Activated T-helper 2 cell treated with anti-CD3 and anti-CD28 coated beads, Interferon-gamma antibody, Interleukin-2, Interleukin-4, amounts not matched to agents 10 μg/mL and 5 μg/mL and 100 μg/mL, durations not matched to agents 14 hours and 24 hours and 36 hours (primary cell): ENCODE data around the gene HOXD8. TPM values are rescaled to one million over a fixed set of nuclear protein-coding genes. Genes with fewer than 3 reads are reported as not detected.
A peak's percentile ranks its signal among the peaks of the same experiment; 100 is the strongest.

Experiments
- DNase-seq: peaks from one replicate; pipeline ENCODE4 v3.0.0; 2021; ENCODE audit warnings: low spot score
- H3K27ac Mint-ChIP-seq: one replicate; pipeline ENCODE4 v1.8.0; 2021; ENCODE audit warnings: mixed read lengths
- H3K27me3 Mint-ChIP-seq: one replicate; pipeline ENCODE4 v1.8.0; 2021; ENCODE audit warnings: low read depth, mixed read lengths
- H3K36me3 Mint-ChIP-seq: one replicate; pipeline ENCODE4 v1.8.0; 2021; ENCODE audit warnings: low read depth, mixed read lengths
- H3K4me1 Mint-ChIP-seq: one replicate; pipeline ENCODE4 v1.8.0; 2021; ENCODE audit warnings: low read depth, mixed read lengths
- H3K4me3 Mint-ChIP-seq: one replicate; pipeline ENCODE4 v1.8.0; 2021; ENCODE audit warnings: low read depth, mild to moderate bottlenecking, moderate library complexity, mixed read lengths
- H3K9me3 Mint-ChIP-seq: one replicate; pipeline ENCODE4 v1.8.0; 2021; ENCODE audit warnings: mixed read lengths
- intact Hi-C: fragments of 100-400 bp; cut with micrococcal nuclease; formaldehyde crosslinking; loops from one replicate; pipeline ENCODE4 v1.15.1; 2023
- total RNA-seq: library from RNA; stranded (reverse); gene quantifications from 2 replicates; pipeline ENCODE4 v1.2.3, GENCODE V29; 2022

Gene HOXD8
- total RNA-seq, 1 donor from 2014 or later, result not detected

DNA sequence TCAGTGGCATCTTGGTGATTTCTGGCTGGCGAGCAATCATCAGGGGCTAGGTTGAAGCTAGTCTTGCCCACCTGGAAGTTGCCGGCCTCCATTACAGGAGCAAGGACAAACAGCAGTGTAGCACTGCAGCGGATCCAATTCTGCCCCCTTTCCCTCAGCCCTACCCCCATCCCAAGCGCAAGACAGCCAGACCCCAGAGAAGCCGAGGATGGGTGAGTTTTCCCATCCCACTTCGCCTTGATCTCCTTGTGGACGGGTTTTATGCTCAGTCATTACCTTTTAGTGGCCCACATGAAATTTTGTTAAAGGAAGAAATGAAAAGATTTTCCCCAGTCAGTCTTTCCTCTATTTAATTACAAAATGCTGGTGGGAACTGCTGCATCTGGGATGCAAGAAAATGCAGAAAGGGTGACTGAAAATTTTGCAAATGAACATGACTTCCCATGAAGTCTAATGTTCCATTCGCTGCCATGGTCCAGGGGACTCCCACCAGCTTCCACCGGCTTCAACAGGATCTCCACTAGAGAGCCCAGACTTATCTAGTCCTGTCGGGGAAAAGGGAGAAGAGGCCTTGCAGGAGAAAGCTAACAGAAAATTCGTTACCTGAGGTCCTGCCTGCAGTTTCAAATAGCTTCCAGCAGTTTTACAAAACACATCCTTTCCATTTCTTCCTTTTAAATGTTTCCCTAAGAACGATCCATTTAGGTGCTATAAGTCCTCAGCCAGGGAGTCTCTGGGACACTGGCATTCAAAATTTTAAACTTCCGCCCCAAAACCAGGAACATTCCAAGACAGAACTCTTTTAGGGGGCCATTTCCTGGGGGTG lies 8.9 kb upstream of the HOXD8 start:
- no peak overlapping the region for H3K27ac Mint-ChIP-seq
- intact Hi-C loops, result loop anchor here (5.0 to 10.0 kb wide), 2 partner anchors 42 to 1786 kb away; partner anchors contain the start of gene SP9
- DNase-seq, result no peak
- peaks cover 76% of the 10 kb centered on the region for H3K27me3 Mint-ChIP-seq
- no peaks in the 10 kb centered on the region for H3K36me3 Mint-ChIP-seq
- H3K4me1 Mint-ChIP-seq, result peaks cover 4% of the 10 kb centered on the region
- H3K4me3 Mint-ChIP-seq, result no peak overlapping the region
- H3K9me3 Mint-ChIP-seq, result no peaks in the 10 kb centered on the region

DNA sequence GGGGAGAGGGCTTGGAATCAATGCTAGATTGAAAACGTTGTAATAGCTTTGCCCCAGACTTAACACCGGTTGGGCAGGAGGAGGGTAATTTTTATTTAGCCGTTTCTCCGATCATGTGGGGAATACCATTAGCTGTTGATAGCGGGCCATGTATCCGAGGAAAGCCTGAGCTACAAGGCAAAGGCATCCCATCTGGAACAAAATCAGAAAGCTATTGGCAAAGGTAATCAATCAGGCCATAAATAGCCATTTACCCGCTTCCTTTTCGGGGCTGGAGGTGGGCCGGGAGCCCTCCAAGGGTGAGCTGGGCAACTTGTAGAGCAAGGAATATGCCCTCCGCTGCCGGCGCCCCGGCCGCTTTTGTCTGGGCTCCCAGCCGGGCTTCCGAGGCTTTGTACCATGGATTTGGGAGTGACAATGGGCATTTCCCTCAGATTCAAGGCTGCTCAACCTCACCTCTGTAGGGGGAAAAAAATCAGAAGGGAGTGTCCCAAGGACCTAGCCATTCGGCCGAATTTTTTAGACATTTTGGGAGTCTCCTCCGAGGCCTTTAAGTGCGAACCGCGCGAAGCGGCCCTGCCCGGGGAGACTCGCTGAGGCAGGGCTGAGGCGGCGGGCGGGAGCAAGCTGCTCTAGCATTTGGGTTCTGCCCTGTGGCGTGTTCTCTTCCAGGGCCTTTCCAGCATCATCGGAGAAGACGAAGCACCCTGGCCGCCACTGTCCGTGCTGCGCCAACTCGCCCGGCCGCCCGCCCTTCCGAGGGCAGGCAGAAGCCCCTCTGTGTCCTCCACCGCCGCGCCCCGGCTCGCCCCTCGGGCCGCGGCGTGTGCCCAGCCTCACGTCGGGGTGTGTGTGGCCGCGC lies 8.1 kb upstream of the HOXD8 start:
- H3K27me3 Mint-ChIP-seq, result peaks cover 77% of the 10 kb centered on the region
- DNase-seq, result no peak
- no peak overlapping the region for H3K27ac Mint-ChIP-seq
- no peak overlapping the region for H3K4me3 Mint-ChIP-seq
- H3K9me3 Mint-ChIP-seq, result no peaks in the 10 kb centered on the region
- no peaks in the 10 kb centered on the region for H3K36me3 Mint-ChIP-seq
- intact Hi-C loops, result loop anchor here (5.0 to 10.0 kb wide), 2 partner anchors 41 to 1787 kb away; partner anchors contain the start of gene SP9
- peaks cover 4% of the 10 kb centered on the region for H3K4me1 Mint-ChIP-seq

DNA sequence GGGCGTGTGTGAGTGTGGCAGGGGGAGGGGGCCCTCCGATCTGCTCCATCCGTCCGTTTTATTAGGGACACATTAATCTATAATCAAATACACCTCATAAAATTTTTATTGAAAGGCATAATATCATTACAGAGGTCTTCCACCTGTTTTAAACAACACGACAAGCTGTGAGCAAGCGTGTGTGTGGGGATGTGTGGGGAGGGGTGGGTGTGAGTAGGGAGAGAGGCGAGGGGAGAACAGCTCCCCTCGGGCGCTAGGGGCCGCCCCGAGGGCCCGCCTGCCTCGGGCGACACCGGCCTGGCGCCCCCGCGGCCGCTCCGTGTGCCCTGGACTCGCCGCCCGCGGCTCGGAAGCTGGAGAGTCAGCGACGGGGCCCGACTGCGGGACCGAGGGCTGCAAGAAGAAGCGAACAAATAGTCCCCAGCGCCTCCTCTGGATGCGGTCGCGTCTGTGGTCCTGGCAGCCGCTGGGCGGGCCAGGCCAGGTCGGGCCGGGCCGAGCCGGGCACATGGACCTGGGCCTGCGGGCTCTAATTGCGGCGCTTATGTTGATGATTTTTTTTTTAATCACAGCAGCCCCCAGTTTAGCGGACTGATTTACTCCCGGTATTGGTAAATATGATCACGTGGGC lies 7.3 kb upstream of the HOXD8 start:
- no peak overlapping the region for H3K4me3 Mint-ChIP-seq
- DNase-seq, result no peak
- intact Hi-C loops, result loop anchor here (5.0 to 10.0 kb wide), 2 partner anchors 40 to 1787 kb away; partner anchors contain the start of gene SP9
- H3K36me3 Mint-ChIP-seq, result no peaks in the 10 kb centered on the region
- H3K27me3 Mint-ChIP-seq, result peaks cover 76% of the 10 kb centered on the region
- H3K9me3 Mint-ChIP-seq, result no peaks in the 10 kb centered on the region
- peaks cover 4% of the 10 kb centered on the region for H3K4me1 Mint-ChIP-seq
- no peak overlapping the region for H3K27ac Mint-ChIP-seq

- H3K9me3 Mint-ChIP-seq, result no peaks in the 10 kb centered on the region
- DNase-seq, result no peak
- intact Hi-C loops, result loop anchor here (5.0 to 10.0 kb wide), 2 partner anchors 39 to 1788 kb away; partner anchors contain the start of gene SP9
- H3K4me1 Mint-ChIP-seq, result peaks cover 4% of the 10 kb centered on the region
- H3K27me3 Mint-ChIP-seq, result peaks cover 77% of the 10 kb centered on the region
- H3K4me3 Mint-ChIP-seq, result no peak within 1 kb of the TSS
- peak within 1 kb of the TSS; percentile 42 for H3K27ac Mint-ChIP-seq
- no peaks in the 10 kb centered on the region for H3K36me3 Mint-ChIP-seq
Observed at GRCh38 chr2:176122683-176123410, 6.7 kb upstream of the HOXD8 start, which contains the start of gene HOXD9. Gene HOXD9 (plus strand): TSS chr2:176122719. CDS start chr2:176122769, 50 bp downstream.

DNA sequence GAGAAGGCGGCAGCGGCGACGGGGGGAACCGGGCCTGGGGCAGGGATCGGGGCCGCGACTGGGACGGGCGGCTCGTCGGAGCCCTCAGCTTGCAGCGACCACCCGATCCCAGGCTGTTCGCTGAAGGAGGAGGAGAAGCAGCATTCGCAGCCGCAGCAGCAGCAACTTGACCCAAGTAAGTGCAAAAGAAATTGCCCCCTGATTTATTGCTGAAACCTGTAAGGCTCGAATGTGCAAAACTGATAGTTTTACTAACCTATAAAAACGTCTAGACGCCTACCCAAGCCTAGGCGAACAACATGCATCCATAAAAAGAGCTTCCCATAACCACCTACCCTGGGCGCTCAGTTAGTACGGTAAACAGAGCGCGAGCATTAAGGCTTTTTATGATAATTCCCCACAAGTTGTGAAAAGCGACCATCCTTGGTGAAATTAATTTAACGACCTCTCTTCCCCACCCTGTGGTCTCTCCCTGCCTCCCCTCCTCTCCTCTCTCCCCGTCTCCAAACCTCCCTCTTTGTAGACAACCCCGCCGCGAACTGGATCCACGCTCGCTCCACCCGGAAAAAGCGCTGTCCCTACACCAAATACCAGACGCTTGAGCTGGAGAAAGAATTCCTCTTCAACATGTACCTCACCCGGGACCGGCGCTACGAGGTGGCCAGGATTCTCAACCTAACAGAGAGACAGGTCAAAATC lies 5.9 kb upstream of the HOXD8 start:
- H3K36me3 Mint-ChIP-seq, result no peaks in the 10 kb centered on the region
- intact Hi-C loops, result loop anchor here (5.0 to 10.0 kb wide), 2 partner anchors 39 to 1789 kb away; partner anchors contain the start of gene SP9

GRCh38 chr2:176124110-176124946 lies 5.2 kb upstream of the HOXD8 start:
- no peaks in the 10 kb centered on the region for H3K36me3 Mint-ChIP-seq
- no peak overlapping the region for H3K4me3 Mint-ChIP-seq
- H3K9me3 Mint-ChIP-seq, result no peaks in the 10 kb centered on the region
- H3K4me1 Mint-ChIP-seq, result no peaks in the 10 kb centered on the region
- peaks cover 77% of the 10 kb centered on the region for H3K27me3 Mint-ChIP-seq
- DNase-seq, result no peak
- intact Hi-C loops, result loop anchor here (5.0 to 10.0 kb wide), 2 partner anchors 38 to 1790 kb away; partner anchors contain the start of gene SP9
- peak overlapping the region; percentile 42 for H3K27ac Mint-ChIP-seq

More for the DNA sequence above, 5.9 kb upstream of the HOXD8 start:
- DNase-seq, result no peak
- Mint-ChIP-seq H3K9me3 (no peaks in the 10 kb centered on the region), H3K27me3 (peaks cover 77% of the 10 kb centered on the region), H3K27ac (peak overlapping the region; percentile 42), H3K4me3 (no peak overlapping the region), H3K4me1 (peaks cover 4% of the 10 kb centered on the region)

GRCh38 chr2:176124947-176125771 lies 4.3 kb upstream of the HOXD8 start:
- Mint-ChIP-seq H3K27me3 (peaks cover 69% of the 10 kb centered on the region), H3K4me1 (no peaks in the 10 kb centered on the region), H3K9me3 (no peaks in the 10 kb centered on the region), H3K27ac (peak overlapping the region; percentile 1), H3K36me3 (no peaks in the 10 kb centered on the region), H3K4me3 (no peak overlapping the region)
- intact Hi-C loops, result loop anchor here (5.0 to 10.0 kb wide), 4 partner anchors 37 to 1790 kb away; partner anchors contain the start of gene SP9
- DNase-seq, result no peak

DNA sequence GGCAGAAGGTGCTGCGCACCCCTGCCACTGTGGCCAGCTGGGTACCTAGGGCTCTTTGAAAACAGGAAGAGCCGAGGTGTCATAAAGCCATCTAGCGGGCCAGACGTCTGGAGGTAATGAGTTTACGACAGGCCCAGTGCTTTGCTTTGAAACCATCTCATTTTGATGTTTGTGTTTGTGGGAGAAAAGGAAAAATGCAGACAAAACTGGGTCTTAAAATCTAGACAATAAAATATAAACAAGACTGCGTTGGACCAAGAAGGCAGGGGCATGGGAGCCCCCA lies 3.8 kb upstream of the HOXD8 start:
- DNase-seq, result no peak
- Mint-ChIP-seq H3K4me1 (no peaks in the 10 kb centered on the region), H3K4me3 (no peak overlapping the region), H3K27me3 (peaks cover 65% of the 10 kb centered on the region), H3K27ac (no peak overlapping the region), H3K9me3 (no peaks in the 10 kb centered on the region), H3K36me3 (no peaks in the 10 kb centered on the region)
- intact Hi-C loops, result loop anchor here (2.0 to 10.0 kb wide), 5 partner anchors 513 to 1791 kb away; partner anchors contain the start of gene SP9

DNA sequence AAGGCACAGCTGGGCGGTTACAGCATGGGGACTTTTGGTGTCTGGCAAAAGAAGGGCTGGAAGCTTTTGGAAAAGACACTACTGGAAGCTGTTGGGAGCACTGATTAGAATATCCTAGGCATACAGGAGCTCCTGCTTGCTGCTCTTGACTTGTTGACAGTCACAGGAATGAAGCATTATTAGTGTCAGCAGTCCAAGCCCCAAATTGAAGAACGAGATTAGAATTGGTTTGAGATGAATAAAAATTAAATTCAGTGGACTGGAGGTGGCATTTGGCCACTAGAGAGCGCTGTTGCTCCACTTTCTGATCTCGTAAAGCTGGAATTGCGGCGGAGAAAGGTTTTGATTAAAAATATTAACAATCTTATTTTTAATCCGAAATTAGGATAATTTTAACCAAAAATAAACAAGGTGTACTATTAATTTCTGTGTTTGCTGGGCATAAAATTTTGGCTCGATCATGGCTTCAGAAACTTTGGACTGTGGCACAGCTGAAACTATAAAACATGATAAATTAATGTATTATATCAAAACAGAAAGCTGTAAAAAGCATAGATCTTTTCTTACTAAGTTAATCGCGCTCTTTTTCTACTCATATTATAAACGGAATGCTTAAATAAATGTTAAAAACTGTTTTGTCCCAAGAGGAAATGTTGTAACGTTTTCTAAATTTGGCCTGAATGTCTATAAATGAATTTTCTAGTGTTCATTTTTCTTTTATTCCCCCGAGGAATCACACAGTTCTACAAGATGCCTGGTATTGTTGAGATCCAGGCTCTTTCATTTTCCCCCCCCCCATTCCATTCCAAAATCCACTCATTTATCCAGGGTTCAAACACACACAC lies 2.4 kb upstream of the HOXD8 start:
- DNase-seq, result no peak
- no peaks in the 10 kb centered on the region for H3K9me3 Mint-ChIP-seq
- H3K27ac Mint-ChIP-seq, result peak overlapping the region; percentile 26

DNA sequence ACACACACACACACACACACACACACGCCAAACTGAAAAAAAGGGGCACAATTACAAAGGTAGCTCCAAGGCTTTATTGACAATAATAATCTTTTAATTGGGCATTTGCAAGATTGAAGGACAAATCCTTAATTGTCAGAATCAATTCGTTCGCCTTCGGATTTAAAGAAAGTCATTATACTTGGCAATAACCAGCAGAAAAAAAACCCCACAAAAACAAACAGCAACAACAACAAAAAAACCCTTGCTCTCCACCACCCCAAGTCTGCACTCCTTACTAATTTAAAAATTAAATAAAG lies 1.8 kb upstream of the HOXD8 start:
- Mint-ChIP-seq H3K4me1 (peaks cover 12% of the 10 kb centered on the region), H3K4me3 (no peak overlapping the region), H3K27me3 (peaks cover 72% of the 10 kb centered on the region), H3K36me3 (no peaks in the 10 kb centered on the region), H3K27ac (no peak overlapping the region), H3K9me3 (no peaks in the 10 kb centered on the region)
- intact Hi-C loops, result loop anchor here (2.0 to 10.0 kb wide), 6 partner anchors 17 to 1793 kb away; partner anchors contain the start of gene SP9
- DNase-seq, result no peak

More for the DNA sequence above, 2.4 kb upstream of the HOXD8 start:
- Mint-ChIP-seq H3K4me1 (peaks cover 8% of the 10 kb centered on the region), H3K4me3 (no peak overlapping the region), H3K36me3 (no peaks in the 10 kb centered on the region), H3K27me3 (peaks cover 70% of the 10 kb centered on the region)
- intact Hi-C loops, result loop anchor here (2.0 to 10.0 kb wide), 5 partner anchors 512 to 1792 kb away; partner anchors contain the start of gene SP9
